ENCODE measurements around the gene SPOCK2. TPM values are rescaled to one million over a fixed set of nuclear protein-coding genes. Genes with fewer than 3 reads are reported as not detected.

The SPOCK2 gene
- total and polyA plus RNA-seq, 2 donors (not counting 1 experiment from before 2014, with no cell fraction given) = 0.02 to 0.33 TPM

DNA sequence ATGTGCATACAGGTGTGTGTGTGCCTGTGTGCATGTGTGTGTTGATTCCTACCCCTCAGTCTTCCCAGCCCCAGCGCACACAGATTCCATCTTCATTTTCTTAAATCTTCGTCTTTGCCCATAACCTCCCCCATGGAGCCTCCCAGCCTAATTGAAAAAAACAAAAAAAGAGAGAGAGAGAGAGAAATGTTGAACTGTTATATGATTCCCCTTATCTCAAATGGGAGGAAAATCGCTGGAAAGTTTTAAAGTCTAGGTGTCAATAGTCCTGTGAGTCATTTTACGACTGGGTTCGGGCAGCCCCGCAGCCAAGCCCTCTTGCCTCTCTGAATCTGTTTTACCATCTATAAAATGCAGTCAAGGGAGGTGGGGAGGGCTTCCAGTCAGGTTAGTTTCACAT, 60.9 kb downstream of the SPOCK2 start:
- TF ChIP-seq, protein P1, sequence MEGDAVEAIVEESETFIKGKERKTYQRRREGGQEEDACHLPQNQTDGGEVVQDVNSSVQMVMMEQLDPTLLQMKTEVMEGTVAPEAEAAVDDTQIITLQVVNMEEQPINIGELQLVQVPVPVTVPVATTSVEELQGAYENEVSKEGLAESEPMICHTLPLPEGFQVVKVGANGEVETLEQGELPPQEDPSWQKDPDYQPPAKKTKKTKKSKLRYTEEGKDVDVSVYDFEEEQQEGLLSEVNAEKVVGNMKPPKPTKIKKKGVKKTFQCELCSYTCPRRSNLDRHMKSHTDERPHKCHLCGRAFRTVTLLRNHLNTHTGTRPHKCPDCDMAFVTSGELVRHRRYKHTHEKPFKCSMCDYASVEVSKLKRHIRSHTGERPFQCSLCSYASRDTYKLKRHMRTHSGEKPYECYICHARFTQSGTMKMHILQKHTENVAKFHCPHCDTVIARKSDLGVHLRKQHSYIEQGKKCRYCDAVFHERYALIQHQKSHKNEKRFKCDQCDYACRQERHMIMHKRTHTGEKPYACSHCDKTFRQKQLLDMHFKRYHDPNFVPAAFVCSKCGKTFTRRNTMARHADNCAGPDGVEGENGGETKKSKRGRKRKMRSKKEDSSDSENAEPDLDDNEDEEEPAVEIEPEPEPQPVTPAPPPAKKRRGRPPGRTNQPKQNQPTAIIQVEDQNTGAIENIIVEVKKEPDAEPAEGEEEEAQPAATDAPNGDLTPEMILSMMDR (conservative IDR thresholded peaks at IDR 0.05 in 1 of 2, IDR thresholded peaks at IDR 0.05 in 1 of 2; ENCODE audit: low read depth in 1 of 2, low read length in 2 of 2) = no peak
- no peak for TF ChIP-seq EZH2 (IDR thresholded peaks at IDR 0.05; ENCODE audit: low read length, missing control alignments)
- Histone ChIP-seq H3K4me3 (replicated peaks in 1 of 4; ENCODE audit: control extremely low read depth in 1 of 4, insufficient read depth in 1 of 4, low read depth in 3 of 4, low read length in 4 of 4) (no peak overlapping the region), H3K27me3 (ENCODE audit: control insufficient read depth, insufficient read depth, low read length) (peaks cover 5% of the 10 kb centered on the region), H3K27ac (ENCODE audit: insufficient read depth, low read length) (no peak overlapping the region), H3K79me2 (ENCODE audit: control insufficient read depth, insufficient read depth, low read length) (no peaks in the 10 kb centered on the region), H2AFZ (ENCODE audit: low read length) (no peak overlapping the region), H3K4me2 (ENCODE audit: extremely low read depth, insufficient read depth, low read length) (no peak overlapping the region), H4K20me1 (ENCODE audit: control insufficient read depth, extremely low read depth, insufficient read depth, low read length) (no peaks in the 10 kb centered on the region), H3K36me3 (ENCODE audit: control insufficient read depth, insufficient read depth, low read length) (no peaks in the 10 kb centered on the region), H3K9me3 (ENCODE audit: control insufficient read depth, insufficient read depth, low read depth, low read length) (no peaks in the 10 kb centered on the region), H3K9ac (ENCODE audit: insufficient read depth, low read length) (no peak overlapping the region), H3K4me1 (ENCODE audit: control insufficient read depth, extremely low read depth, insufficient read depth, low read length) (no peaks in the 10 kb centered on the region)
- DNase-seq (ENCODE audit: low read depth in 2 of 2) = peak; percentile 53 to 85

DNA sequence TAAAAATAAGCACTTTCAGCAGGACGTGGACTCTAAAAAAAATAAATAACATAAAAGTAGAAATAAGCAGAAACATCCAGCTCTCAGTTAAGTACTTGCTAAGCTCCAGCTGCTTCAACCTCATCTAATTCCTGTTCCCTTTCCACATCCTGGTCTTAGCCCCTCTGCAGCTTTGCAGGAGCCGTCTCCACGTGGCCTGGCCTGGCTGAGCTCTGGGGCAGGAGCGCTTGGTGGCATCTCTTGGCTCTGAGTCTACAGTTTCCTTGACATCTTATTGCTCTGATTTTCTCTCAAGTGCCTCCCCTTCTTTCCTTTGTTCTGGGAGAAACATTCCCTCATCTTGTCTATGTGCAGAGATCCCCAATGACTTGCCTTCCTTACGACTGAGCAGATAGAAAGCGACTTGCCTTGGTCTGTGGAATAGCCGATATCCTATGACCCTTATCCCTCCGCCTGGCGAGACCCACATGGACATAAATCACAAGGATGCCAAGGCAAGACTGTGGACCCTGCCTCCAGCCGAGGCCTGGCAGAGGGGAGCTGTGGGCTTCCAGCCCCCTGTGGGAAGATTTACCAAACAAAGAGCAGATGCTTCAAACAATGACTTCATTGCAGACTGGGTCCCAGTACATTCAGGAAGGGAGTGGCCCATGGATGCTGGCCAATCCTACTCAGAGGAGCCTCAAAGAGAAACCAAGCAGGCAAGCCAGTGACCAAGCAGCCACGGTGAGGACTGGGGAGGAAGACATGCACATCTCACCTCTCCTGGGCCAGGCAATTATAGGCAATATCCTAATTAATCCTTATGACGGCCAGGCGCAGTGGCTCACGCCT, 61.9 kb downstream of the SPOCK2 start:
- Histone ChIP-seq H3K27me3 (ENCODE audit: control insufficient read depth, insufficient read depth, low read length) (peaks cover 5% of the 10 kb centered on the region), H3K4me1 (ENCODE audit: control insufficient read depth, extremely low read depth, insufficient read depth, low read length) (no peaks in the 10 kb centered on the region), H3K4me3 (replicated peaks in 1 of 4; ENCODE audit: control extremely low read depth in 1 of 4, insufficient read depth in 1 of 4, low read depth in 3 of 4, low read length in 4 of 4) (no peak overlapping the region), H3K79me2 (ENCODE audit: control insufficient read depth, insufficient read depth, low read length) (no peaks in the 10 kb centered on the region), H3K36me3 (ENCODE audit: control insufficient read depth, insufficient read depth, low read length) (no peaks in the 10 kb centered on the region), H3K27ac (ENCODE audit: insufficient read depth, low read length) (no peak overlapping the region), H2AFZ (ENCODE audit: low read length) (no peak overlapping the region), H4K20me1 (ENCODE audit: control insufficient read depth, extremely low read depth, insufficient read depth, low read length) (no peaks in the 10 kb centered on the region), H3K9me3 (ENCODE audit: control insufficient read depth, insufficient read depth, low read depth, low read length) (no peaks in the 10 kb centered on the region), H3K9ac (ENCODE audit: insufficient read depth, low read length) (no peak overlapping the region), H3K4me2 (ENCODE audit: extremely low read depth, insufficient read depth, low read length) (no peak overlapping the region)
- peak; percentile 51 to 63 for DNase-seq (ENCODE audit: low read depth in 2 of 2)
- no peak for TF ChIP-seq EZH2 (IDR thresholded peaks at IDR 0.05; ENCODE audit: low read length, missing control alignments)
- TF ChIP-seq, protein P1 (conservative IDR thresholded peaks at IDR 0.05 in 1 of 2, IDR thresholded peaks at IDR 0.05 in 1 of 2; ENCODE audit: low read depth in 1 of 2, low read length in 2 of 2) = no peak

DNA sequence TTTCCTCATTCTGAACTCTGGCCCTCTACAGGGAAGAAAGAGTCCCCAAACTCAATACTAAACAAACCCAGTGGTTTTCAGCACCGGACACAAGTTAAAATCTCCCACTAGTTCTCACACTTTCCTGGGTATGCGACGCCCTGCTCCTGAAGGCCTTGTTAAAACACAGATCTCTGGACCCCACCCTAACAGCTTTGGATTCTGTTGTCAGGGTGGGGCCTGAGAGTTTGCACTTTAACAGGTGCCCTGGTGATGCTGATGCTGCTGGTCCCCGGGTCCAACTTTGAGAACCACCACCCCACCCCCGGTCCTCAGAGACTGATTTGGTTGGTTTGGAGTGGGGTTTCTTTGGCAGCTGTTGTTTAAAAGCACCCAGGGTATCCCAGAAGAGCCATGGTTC, 62.5 kb downstream of the SPOCK2 start:
- Histone ChIP-seq H3K27ac (ENCODE audit: insufficient read depth, low read length) (no peak overlapping the region), H4K20me1 (ENCODE audit: control insufficient read depth, extremely low read depth, insufficient read depth, low read length) (no peaks in the 10 kb centered on the region), H3K79me2 (ENCODE audit: control insufficient read depth, insufficient read depth, low read length) (no peaks in the 10 kb centered on the region), H3K4me3 (replicated peaks in 1 of 4; ENCODE audit: control extremely low read depth in 1 of 4, insufficient read depth in 1 of 4, low read depth in 3 of 4, low read length in 4 of 4) (no peak overlapping the region), H3K9me3 (ENCODE audit: control insufficient read depth, insufficient read depth, low read depth, low read length) (no peaks in the 10 kb centered on the region), H2AFZ (ENCODE audit: low read length) (no peak overlapping the region), H3K9ac (ENCODE audit: insufficient read depth, low read length) (no peak overlapping the region), H3K4me1 (ENCODE audit: control insufficient read depth, extremely low read depth, insufficient read depth, low read length) (no peaks in the 10 kb centered on the region), H3K27me3 (ENCODE audit: control insufficient read depth, insufficient read depth, low read length) (peaks cover 1% of the 10 kb centered on the region), H3K36me3 (ENCODE audit: control insufficient read depth, insufficient read depth, low read length) (no peaks in the 10 kb centered on the region), H3K4me2 (ENCODE audit: extremely low read depth, insufficient read depth, low read length) (no peak overlapping the region)
- TF ChIP-seq EZH2 (IDR thresholded peaks at IDR 0.05; ENCODE audit: low read length, missing control alignments) = no peak
- TF ChIP-seq, protein P1 (conservative IDR thresholded peaks at IDR 0.05 in 1 of 2, IDR thresholded peaks at IDR 0.05 in 1 of 2; ENCODE audit: low read depth in 1 of 2, low read length in 2 of 2) = no peak
- DNase-seq (ENCODE audit: low read depth in 2 of 2) = no peak

All from fibroblast of lung (primary cell).